Superior temporal gyrus (tissue), 1 donor: Measurements from ENCODE around the gene CDY2A.
"Not testable (repeated sequence)": the region's sequence is repeated elsewhere in the genome, so short reads cannot be mapped to it uniquely, and the experiment has no call there.

Experiments used
- DNase-seq: peaks from one replicate; pipeline ENCODE4 v3.0.0-alpha.2; 2016; ENCODE audit errors: extremely low spot score

The CDY2A gene, protein sequence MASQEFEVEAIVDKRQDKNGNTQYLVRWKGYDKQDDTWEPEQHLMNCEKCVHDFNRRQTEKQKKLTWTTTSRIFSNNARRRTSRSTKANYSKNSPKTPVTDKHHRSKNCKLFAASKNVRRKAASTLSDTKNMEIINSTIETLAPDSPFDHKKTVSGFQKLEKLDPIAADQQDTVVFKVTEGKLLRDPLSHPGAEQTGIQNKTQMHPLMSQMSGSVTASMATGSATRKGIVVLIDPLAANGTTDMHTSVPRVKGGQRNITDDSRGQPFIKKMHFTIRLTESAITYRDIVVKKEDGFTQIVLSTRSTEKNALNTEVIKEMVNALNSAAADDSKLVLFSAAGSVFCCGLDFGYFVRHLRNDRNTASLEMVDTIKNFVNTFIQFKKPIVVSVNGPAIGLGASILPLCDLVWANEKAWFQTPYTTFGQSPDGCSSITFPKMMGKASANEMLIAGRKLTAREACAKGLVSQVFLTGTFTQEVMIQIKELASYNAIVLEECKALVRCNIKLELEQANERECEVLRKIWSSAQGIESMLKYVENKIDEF

DNA sequence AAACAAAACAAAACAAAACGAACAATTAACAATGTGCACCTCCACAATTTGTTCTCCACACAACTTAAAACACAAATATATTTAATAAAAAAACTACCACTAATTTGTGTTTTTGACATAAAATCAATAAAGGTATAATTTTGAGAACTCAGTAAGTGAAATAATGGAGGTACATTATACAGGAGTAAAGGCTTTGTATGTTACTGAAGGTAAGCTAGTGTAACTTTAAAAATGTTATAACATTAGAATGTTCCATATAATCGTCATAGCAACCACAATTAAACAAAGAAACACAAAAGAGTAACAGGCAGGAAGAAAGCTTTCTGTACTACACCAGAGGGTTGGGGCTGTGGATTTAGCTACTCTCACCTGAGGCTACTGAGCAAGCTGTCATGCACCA is at the start of gene CDY2A:
Gene CDY2A (plus strand): TSS at position 301 of the 400 bp plus-strand sequence. CDS start 328 bp downstream, outside the sequence.
- not testable (repeated sequence) for DNase-seq

DNA sequence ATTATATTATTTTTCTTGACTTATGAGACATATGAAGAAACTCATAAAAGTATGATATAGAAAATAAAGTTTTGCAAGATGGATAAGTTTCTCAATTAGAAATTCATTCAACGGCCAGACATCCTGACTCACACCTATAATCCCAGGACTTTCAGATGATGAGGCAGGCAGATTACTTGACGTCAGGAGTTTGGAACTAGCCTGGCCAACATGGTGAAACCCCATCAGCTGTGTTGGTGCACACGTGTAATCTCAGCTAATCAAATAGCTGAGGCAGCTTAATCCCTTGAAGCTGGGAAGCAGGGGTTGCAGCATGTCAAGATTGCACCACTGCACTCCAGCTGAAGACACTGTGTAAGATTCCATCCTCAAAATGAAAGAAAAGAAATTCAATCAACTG is 28.0 kb upstream of the CDY2A start:
- not testable (repeated sequence) for DNase-seq

DNA sequence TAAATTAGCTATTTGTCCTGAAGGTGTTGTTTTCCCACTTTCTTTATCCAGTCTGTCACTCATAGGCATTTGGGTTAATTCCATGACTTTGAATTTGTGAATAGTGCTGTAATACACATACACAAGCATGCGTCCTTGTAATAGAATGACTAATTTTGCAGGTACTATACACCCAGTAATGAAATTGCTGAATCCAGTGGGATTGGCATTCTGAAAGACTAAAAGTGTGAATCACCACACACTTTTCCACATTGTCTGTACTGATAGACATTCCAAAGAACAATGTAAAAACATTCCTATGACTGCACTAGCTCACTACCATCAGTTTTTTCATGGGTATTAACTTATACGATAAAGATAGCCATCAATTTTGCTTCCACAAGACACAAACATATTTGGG is 27.3 kb upstream of the CDY2A start:
- DNase-seq = not testable (repeated sequence)

DNA sequence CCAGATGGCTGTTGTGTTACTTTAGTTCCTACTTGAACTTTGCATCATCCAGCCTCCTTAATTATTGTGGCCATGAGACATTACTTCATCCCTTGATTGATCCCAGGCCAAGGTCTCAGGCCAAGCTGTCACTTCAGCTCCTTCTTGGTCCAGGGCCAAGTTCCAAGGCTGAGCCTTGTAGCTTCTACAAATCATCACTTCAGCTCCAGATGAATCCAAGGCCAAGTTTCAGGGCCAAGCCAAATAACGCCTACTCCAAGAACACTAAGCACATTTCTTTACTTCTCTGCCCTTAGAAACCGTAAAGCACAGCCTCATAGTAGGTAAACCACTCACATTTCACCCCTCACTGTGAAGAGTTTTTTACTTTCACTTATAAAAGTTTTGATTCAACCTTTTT is 1.7 kb upstream of the CDY2A start:
- not testable (repeated sequence) for DNase-seq

DNA sequence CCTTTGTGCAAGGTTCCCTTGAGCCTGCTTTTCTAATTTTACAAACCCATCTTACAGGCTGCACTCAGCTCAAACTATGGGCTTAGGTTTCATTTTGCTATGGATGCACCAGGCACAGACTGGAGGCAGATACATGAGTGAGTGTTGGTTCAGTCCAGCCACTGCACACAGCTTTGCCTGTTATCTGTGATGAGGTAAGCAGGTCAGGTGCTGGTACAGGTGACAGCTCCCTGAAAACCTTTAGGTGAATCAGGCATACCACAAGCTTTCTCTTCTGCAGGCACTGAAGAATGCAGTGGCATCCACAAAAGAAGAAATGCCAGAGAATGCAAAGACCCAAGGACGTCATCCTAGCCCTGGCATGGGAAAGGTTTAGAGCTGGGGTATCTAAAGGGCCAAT is 3.3 kb downstream of the CDY2A start:
- not testable (repeated sequence) for DNase-seq

DNA sequence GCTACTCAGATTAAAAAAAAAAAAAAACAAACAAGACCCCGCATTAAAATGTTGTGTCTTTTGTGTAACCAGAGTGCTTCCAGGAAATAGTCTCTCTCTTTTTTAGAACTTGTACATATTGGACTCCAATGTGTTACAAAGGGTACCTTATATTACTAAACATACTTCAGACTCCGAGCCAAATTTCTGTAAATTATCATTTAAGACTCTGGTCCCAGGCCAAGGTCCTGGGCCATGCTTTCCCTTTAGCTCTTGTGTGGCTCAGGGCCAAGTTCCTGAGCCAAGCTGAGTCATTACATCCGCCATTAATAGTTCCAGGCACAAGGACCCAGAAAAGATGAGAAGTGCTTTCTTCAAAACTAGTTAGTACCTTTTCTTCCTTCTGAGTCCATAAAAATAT is 4.6 kb downstream of the CDY2A start:
- DNase-seq = not testable (repeated sequence)

DNA sequence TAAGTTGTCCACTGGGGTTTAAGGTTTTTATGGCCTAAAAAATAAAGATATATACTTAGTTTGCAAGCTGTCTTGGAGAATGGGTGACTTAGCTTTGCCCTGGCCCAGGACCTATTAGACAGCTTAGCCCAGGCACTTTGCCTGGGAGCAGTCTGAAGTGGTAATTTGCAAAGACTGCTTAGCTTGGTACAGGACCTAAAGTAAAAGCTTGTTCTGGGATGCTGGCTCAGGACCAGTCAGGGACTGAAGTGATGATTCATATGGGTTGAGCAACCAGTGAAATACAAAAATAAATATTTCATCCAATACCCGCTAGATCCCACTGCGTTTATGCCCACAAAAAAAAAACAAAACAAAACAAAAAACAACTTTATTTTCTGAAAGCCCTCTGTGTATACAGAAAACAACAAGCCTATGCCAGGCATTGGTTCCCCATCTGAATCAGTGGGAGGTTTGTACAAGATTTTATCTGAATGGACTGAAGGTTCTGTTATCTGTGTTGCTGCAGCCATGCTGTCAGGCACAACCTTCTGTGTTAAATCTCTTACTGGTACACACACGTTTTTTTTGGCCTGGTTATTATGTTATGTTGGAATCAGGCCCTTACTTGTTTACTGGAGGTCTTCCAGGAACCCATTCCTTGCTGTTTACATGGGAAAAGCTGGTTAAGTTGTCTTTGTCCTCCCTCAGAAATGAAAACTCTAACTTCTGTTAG is 8.7 kb downstream of the CDY2A start:
- not testable (repeated sequence) for DNase-seq

DNA sequence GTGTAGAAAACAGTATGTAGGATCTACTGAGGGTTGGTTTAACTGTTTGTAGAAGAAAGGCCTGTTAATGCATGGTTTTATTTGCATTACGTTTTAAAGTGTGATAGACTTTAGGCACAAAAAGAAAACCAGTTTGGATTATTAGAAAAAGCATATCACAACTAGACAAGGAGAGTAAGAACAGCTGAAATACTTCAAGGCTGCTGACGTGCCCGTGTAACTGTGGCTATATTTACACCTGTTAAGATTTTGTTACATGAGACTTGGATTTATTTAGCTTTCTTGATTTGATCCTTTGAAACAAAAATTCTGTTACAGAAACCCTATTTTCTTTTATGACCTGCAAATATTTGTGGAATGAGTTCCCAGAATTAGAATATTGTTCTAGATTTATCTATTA is 9.3 kb downstream of the CDY2A start:
- DNase-seq = not testable (repeated sequence)

DNA sequence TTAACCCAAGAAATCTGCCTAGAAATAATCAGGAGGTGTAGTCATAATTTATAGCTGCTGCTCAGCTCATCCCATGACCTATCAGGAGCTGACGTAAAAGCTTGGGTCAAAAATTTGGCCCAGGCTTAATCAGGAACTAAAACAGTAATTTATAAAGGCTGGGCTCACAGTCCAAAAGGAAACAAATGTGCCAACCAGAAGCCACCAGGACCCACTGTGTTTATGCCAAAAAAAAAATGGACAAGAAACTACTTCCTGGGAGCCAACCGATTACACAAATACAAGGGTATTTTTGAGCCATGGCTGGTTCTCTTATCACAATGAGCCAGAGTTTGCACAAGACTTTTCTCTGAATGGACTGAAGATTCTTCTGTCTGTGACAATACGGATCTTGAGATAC is 19.4 kb downstream of the CDY2A start:
- not testable (repeated sequence) for DNase-seq

DNA sequence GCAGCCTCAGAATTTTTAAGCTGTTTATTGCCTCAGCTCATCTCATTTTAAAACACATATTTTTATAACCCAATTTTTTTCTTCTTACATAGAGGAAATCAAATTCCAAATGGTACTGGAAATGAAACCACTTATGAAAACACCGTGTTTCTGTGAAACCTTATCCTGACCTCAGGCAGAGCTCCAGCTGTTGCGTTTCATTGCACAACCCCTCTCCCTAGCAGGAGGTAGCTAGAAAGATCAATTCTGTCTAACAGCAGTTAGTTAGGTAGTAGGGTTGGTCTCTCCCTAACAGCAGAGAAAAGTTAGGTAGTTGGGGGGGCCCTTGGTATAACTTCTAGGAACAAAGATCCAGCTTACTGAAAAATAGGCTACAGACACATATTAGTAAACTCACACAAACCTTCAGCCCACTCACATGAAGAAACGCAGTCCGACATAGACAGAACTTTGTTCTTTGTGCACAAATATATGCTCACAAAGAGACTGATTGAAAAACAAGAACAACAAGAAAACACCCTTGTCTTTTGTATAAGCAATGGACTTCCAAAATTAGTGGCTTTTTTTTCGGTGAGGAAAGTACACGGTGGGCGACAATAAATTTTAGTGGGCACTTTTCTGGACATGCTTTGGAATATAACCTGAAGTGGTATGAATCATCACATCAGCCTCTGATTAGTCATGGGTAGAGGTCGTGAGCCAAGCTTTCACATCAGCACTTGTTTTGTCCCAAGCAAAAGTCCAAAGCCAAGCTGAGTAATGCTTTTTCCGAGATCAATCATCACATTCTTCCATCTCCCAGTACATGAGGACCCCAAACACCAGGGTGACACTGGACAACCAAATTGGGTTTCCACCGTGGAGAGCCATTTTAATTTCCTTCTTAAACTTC is 22.8 kb downstream of the CDY2A start:
- not testable (repeated sequence) for DNase-seq

DNA sequence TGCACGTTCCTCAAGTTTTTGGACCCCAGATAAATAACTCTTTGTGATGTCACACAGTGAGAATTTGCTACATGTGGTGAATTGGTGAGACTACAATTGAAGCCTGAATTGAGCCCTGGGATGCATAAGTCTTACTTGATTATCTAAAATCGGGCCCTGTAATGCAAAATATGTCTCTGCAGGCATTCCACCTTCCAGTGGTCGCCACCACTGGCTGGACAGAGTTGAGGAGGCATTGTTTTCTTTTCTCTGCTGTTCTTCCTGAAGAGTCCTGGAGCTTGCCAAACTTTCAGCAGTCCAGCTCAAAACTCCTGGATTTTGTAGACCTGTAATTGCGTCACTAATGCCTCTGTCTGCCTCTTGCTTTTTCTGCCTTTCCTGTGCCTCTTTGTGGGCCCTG is 23.5 kb downstream of the CDY2A start:
- not testable (repeated sequence) for DNase-seq

DNA sequence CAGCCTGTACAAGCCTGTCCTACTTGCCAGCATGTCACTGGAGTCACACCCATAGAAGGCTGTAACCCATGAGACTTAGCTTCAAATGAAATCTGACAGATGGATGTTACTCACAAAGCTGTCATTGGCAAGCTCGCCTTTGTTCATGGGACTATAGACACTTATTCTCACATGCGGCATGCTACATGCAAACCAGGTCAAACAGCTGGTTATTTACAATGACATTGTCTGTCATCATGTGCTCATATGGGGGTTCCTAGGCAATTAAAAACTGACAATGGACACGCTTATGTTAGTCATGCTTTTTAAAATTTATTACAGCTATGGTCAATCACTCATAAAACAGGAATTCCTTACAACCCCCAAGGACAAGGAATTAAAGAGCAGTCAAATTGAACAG is 30.9 kb downstream of the CDY2A start:
- not testable (repeated sequence) for DNase-seq

DNA sequence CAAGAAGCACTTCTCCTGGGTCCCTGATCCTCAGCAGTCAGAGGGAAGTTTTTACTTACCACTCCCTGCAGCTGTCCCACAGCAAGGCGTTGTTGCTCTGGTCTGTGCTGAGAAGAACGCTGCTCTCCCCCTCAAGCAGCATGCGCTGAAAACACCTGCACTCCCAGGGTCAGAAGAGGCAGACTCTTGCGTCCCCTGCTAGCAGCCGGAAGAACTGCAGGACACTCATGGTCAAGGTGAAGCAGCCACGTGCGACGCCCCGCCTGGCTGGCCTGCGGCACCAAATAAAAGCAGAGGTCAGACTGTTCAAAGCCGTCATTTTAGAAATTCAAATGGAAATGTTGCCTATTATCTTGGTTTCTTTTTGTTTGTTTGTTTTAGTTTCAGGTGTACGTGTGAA is 47.9 kb downstream of the CDY2A start:
- not testable (repeated sequence) for DNase-seq
